Transverse colon (tissue), 4 donors: ENCODE data around the gene HAGHL. TPM values are rescaled to one million over a fixed set of nuclear protein-coding genes. Genes with fewer than 3 reads are reported as not detected.

Experiments used
- DNase-seq: peaks from one replicate; pipeline ENCODE4 v3.0.0-alpha.2; 2019
- H3K27ac ChIP-seq, 4 donors: fragments of 200-600 bp; sonication (generic); 2 replicates each; pipeline ENCODE4 v1.5.1; 2016 to 2018; ENCODE audit warnings: inconsistent platforms in 4 of 4
- H3K27me3 ChIP-seq: fragments of 200-600 bp; sonication (generic); 2 replicates; pipeline ENCODE4 v1.5.1; 2017; ENCODE audit warnings: inconsistent platforms
- H3K36me3 ChIP-seq, 4 donors: fragments of 200-600 bp; sonication (generic); 2 replicates each; pipeline ENCODE4 v1.5.1; 2017 to 2019; ENCODE audit warnings: inconsistent platforms in 4 of 4
- H3K4me1 ChIP-seq, 4 donors: fragments of 200-600 bp; sonication (generic); 2 replicates each; pipeline ENCODE4 v1.5.1; 2017 to 2020; ENCODE audit warnings: inconsistent platforms in 4 of 4
- H3K4me3 ChIP-seq, 4 donors: fragments of 200-600 bp; sonication (generic); 1 replicate in 1 of 4; 2 replicates in 3 of 4; pipeline versions ENCODE4 v1.5.1 to v1.6.1; 2017 to 2019; ENCODE audit warnings: inconsistent platforms in 4 of 4
- H3K9me3 ChIP-seq, 2 donors: fragments of 200-600 bp; sonication (generic); 2 replicates each; pipeline ENCODE4 v1.5.1; 2017 to 2019; ENCODE audit warnings: inconsistent platforms in 2 of 2
- CTCF ChIP-seq, 5 experiments: fragments of 200-600 bp in 3 of 5; fragments of 450-650 bp in 2 of 5; sonication (generic) in 3 of 5; IDR thresholded peaks; 1 replicate in 2 of 5; 2 replicates in 3 of 5; pipeline ENCODE4 v1.5.1; 2016 to 2017; ENCODE audit warnings: antibody characterized with exemption in 5 of 5, inconsistent platforms in 3 of 5, mild to moderate bottlenecking in 2 of 5, moderate library complexity in 1 of 5
- EP300 ChIP-seq: sonication (generic); formaldehyde crosslinking; IDR thresholded peaks from one replicate; pipeline ENCODE4 v1.6.1; 2017; ENCODE audit warnings: antibody characterized with exemption, low read depth
- POLR2A ChIP-seq: fragments of 450-650 bp; IDR thresholded peaks from one replicate; pipeline ENCODE4 v1.6.1; 2016; ENCODE audit warnings: antibody characterized with exemption, mild to moderate bottlenecking, moderate library complexity
- POLR2AphosphoS5 ChIP-seq, 3 donors: sonication (generic); formaldehyde crosslinking; IDR thresholded peaks; one replicate each; pipeline ENCODE4 v1.6.1; 2016; ENCODE audit warnings: antibody characterized with exemption in 3 of 3
- WGBS, 2 donors: methylation state at CpG; one replicate each; pipeline ENCODE4 v1.1.5; 2018; ENCODE audit warnings: low coverage in 1 of 2; 5-methylcytosine and 5-hydroxymethylcytosine counted together
- in situ Hi-C, 4 donors: fragments of 200-750 bp; cut with MboI; loops; one replicate each; pipeline versions ENCODE4 v1.15.0 to v1.15.1; 2017; ENCODE audit warnings: low sequenced_read_pairs in 3 of 4, low pct_ligation_motif_present in 1 of 4, low pct_unique_long_range_greater_than_20kb in 1 of 4
- intact Hi-C: fragments of 100-400 bp; cut with DNase I; formaldehyde crosslinking; loops from one replicate; pipeline ENCODE4 v1.15.1; 2023; ENCODE audit warnings: low total_unique reads
- total RNA-seq, 4 donors: library from RNA; depleted of rRNA; stranded (reverse); fragments of >200 nt; gene quantifications; one replicate each; pipeline ENCODE4 v1.1.0, GENCODE V29; 2016

The HAGHL gene
- total RNA-seq, 4 donors from 2014 or later = 1.2 to 12.3 (median 5.5) TPM

GRCh38 chr16:766820-767640 lies 40.1 kb downstream of the HAGHL start:
- no peak overlapping the region for H3K27ac ChIP-seq
- intact Hi-C loops = no loop called here

GRCh38 chr16:767743-768235 lies 40.9 kb downstream of the HAGHL start:
- Histone ChIP-seq H3K9me3 (no peaks in the 10 kb centered on the region), H3K4me1 (no peaks in the 10 kb centered on the region), H3K27me3 (peaks cover 12% of the 10 kb centered on the region), H3K4me3 (no peak overlapping the region), H3K27ac (no peak overlapping the region), H3K36me3 (no peaks in the 10 kb centered on the region)
- intact Hi-C loops = no loop called here
- in situ Hi-C loops = no loop called here
- TF ChIP-seq POLR2A = no peak
- TF ChIP-seq POLR2AphosphoS5 (IDR thresholded peaks at IDR 0.05) = no peak
- WGBS, 2 donors = 55% methylated on average over 13 of the region's 38 CpGs; no CpG with 5 or more reads in 1 of the 2 donors
- no peak for DNase-seq

More at GRCh38 chr16:766820-767640, 40.1 kb downstream of the HAGHL start:
- TF ChIP-seq EP300 = no peak
- TF ChIP-seq POLR2AphosphoS5 (IDR thresholded peaks at IDR 0.05) = no peak
- TF ChIP-seq CTCF (IDR thresholded peaks at IDR 0.05) = no peak
- TF ChIP-seq POLR2A = no peak
- Histone ChIP-seq H3K4me3 (no peak overlapping the region), H3K4me1 (no peaks in the 10 kb centered on the region), H3K36me3 (no peaks in the 10 kb centered on the region), H3K9me3 (no peaks in the 10 kb centered on the region), H3K27me3 (peaks cover 20% of the 10 kb centered on the region)
- DNase-seq = no peak
- WGBS, 2 donors = 74% methylated on average over 8 of the region's 48 CpGs; no CpG with 5 or more reads in 1 of the 2 donors
- in situ Hi-C loops = no loop called here

- Histone ChIP-seq H3K4me1 (no peaks in the 10 kb centered on the region), H3K9me3 (no peaks in the 10 kb centered on the region), H3K27ac (no peak overlapping the region), H3K4me3 (no peak overlapping the region), H3K27me3 (peaks cover 6% of the 10 kb centered on the region), H3K36me3 (no peaks in the 10 kb centered on the region)
- in situ Hi-C loops (no loop called here), intact Hi-C loops (no loop called here)
- WGBS, 2 donors = 66% methylated on average over 17 of the region's 21 CpGs; no CpG with 5 or more reads in 1 of the 2 donors
- DNase-seq = no peak
- TF ChIP-seq POLR2A (no peak), POLR2AphosphoS5 (IDR thresholded peaks at IDR 0.05) (no peak), EP300 (no peak), CTCF (IDR thresholded peaks at IDR 0.05) (no peak)
Observed at GRCh38 chr16:768428-768827, 41.5 kb downstream of the HAGHL start.

GRCh38 chr16:769184-769784 lies 42.4 kb downstream of the HAGHL start:
- Histone ChIP-seq H3K9me3 (no peaks in the 10 kb centered on the region), H3K4me3 (no peak overlapping the region), H3K27ac (no peak overlapping the region), H3K27me3 (peaks cover 4% of the 10 kb centered on the region), H3K4me1 (no peaks in the 10 kb centered on the region), H3K36me3 (no peaks in the 10 kb centered on the region)
- WGBS, 2 donors = 56% methylated on average over 5 of the region's 20 CpGs; no CpG with 5 or more reads in 1 of the 2 donors
- intact Hi-C loops (no loop called here), in situ Hi-C loops (no loop called here)
- DNase-seq = no peak
- no peak for TF ChIP-seq POLR2A
- TF ChIP-seq EP300 = no peak

GRCh38 chr16:769934-770333 lies 43.0 kb downstream of the HAGHL start:
- TF ChIP-seq POLR2A (no peak), CTCF (IDR thresholded peaks at IDR 0.05) (no peak), POLR2AphosphoS5 (IDR thresholded peaks at IDR 0.05) (no peak), EP300 (no peak)
- H3K4me3 ChIP-seq = no peak overlapping the region
- no peak for DNase-seq
- H3K36me3 ChIP-seq = no peaks in the 10 kb centered on the region
- no peaks in the 10 kb centered on the region for H3K9me3 ChIP-seq
- WGBS, 2 donors = 70% methylated on average over 19 of the region's 19 CpGs; no CpG with 5 or more reads in 1 of the 2 donors
- intact Hi-C loops (no loop called here), in situ Hi-C loops (no loop called here)
- H3K27me3 ChIP-seq = peaks cover 8% of the 10 kb centered on the region
- H3K4me1 ChIP-seq = no peaks in the 10 kb centered on the region
- H3K27ac ChIP-seq = no peak overlapping the region
